ENCODE data around the gene ZNF750.

DNA sequence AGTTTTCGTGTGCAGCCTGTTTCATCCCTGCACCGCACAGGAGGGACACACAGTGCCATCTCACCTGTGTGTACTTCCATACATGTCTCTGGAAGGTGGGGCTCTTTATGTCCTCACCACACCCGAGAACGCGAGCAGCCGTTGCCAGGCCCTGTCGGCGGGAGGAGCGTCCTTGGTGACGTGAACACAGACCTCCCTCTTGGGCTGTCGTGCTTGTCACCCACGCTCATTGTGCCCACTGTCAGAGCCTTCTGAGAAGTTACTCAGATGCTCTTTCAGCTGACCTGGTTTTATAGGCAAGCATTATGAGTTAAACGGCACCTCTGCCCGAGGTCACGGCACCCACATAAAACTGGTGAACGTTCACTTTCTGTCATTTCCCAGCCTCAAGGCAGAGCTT, 40.2 kb downstream of the ZNF750 start:
- TF ChIP-seq POLR2A (IDR thresholded peaks at IDR 0.05; ENCODE audit: low read length) = no peak
- TF ChIP-seq GATA1 (IDR thresholded peaks at IDR 0.05; ENCODE audit: low read depth, low read length) = no peak
